Measurements from ENCODE around the gene CRYM. TPM values are rescaled to one million over a fixed set of nuclear protein-coding genes. Genes with fewer than 3 reads are reported as not detected.

The CRYM gene
- total RNA-seq, 2 experiments from 2014 or later: not detected

DNA sequence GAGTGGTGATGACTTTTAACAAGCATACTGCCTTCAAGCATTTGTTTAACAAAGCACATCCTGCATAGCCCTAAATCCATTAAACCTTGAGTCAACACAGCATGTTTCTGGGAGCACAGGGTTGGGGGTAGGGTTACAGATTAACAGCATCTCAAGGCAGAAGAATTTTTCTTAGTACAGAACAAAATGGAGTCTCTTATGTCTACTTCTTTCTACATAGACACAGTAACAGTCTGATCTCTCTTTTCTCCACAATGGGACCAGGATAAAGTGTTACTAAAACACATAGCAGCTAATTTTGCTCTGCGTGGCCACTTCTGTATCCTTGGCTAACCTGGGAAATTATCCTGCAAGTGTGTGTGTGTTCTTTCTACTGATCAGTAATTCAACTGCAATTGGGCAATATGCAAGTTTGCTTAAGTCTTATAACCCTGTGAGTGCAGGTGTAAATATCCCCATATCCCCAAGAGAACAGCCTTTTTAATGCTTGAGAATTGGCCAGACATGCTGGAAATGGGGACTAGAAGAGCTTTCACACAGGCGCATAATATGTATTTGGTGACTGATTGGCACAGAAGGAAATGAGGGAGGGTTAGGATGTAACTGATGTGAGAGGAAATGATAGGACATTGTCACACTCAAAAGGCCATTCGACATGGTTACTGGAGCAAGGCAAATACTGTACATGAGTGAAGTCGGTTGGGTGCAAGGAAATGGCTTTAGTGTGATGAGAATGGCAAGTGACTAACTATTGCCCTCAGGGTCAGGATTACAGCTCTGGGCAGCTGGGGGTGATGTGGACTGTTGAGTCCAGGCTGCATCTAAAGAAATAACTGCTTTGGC is 55.4 kb downstream of the CRYM start:
- no peaks in the 10 kb centered on the region for H3K9me3 Mint-ChIP-seq
- CTCF ChIA-PET: no interaction called here
- ATAC-seq (ENCODE audit: poor library complexity): no peak

DNA sequence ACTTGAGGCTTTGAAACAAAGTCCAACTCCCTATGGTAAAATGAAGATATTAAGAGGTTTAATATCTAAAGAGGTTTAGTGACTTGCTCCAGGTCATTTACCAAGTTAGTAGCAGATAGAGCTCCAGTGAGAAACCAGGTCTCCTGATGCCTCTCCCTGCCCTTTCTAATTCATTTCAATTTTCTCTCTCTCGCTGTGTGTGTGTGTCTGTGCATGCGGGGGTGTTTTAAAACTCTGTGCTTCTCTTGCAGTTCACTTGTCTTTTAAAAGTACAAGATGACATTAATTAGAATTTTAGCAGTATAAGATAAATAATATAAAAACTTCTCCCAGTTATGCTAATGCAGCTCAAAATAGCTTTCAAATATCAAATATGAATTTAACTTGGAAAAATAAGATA is 58.5 kb downstream of the CRYM start:
- H3K27me3 Mint-ChIP-seq: peaks cover 44% of the 10 kb centered on the region
- Histone ChIP-seq H3K9me3 (ENCODE audit: control insufficient read depth in 1 of 2, insufficient read depth in 1 of 2, low read length in 2 of 2) (no peaks in the 10 kb centered on the region), H3K27ac (ENCODE audit: low read depth in 1 of 2, low read length in 2 of 2) (no peak overlapping the region), H3K27me3 (ENCODE audit: control insufficient read depth in 1 of 2, insufficient read depth in 2 of 2, low read length in 2 of 2) (no peaks in the 10 kb centered on the region), H3K36me3 (ENCODE audit: insufficient read depth, low read length) (no peaks in the 10 kb centered on the region), H3K4me1 (ENCODE audit: insufficient read depth, low read length) (no peaks in the 10 kb centered on the region), H3K4me3 (ENCODE audit: low read length) (no peak overlapping the region)
- POLR2A ChIA-PET: no interaction called here
- intact Hi-C loops (cut with DNase I, micrococcal nuclease): loop anchor here in 1 of 2 experiments (5.0 kb wide), 1 partner anchor 48 kb away; no protein-coding TSS in a partner anchor
- no peak overlapping the region for H3K27ac Mint-ChIP-seq
- no peaks in the 10 kb centered on the region for H3K36me3 Mint-ChIP-seq (ENCODE audit: low read depth)
- H3K9me3 Mint-ChIP-seq: no peaks in the 10 kb centered on the region
- H3K4me1 Mint-ChIP-seq (ENCODE audit: low read depth): no peaks in the 10 kb centered on the region
- no peak for DNase-seq
- H3K4me3 Mint-ChIP-seq: no peak overlapping the region
- TF ChIP-seq, protein P1, sequence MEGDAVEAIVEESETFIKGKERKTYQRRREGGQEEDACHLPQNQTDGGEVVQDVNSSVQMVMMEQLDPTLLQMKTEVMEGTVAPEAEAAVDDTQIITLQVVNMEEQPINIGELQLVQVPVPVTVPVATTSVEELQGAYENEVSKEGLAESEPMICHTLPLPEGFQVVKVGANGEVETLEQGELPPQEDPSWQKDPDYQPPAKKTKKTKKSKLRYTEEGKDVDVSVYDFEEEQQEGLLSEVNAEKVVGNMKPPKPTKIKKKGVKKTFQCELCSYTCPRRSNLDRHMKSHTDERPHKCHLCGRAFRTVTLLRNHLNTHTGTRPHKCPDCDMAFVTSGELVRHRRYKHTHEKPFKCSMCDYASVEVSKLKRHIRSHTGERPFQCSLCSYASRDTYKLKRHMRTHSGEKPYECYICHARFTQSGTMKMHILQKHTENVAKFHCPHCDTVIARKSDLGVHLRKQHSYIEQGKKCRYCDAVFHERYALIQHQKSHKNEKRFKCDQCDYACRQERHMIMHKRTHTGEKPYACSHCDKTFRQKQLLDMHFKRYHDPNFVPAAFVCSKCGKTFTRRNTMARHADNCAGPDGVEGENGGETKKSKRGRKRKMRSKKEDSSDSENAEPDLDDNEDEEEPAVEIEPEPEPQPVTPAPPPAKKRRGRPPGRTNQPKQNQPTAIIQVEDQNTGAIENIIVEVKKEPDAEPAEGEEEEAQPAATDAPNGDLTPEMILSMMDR (IDR thresholded peaks at IDR 0.05): no peak
- CTCF ChIA-PET: no interaction called here
- no peak for ATAC-seq (ENCODE audit: poor library complexity)

More for the DNA sequence above, 55.4 kb downstream of the CRYM start:
- no peaks in the 10 kb centered on the region for H3K36me3 Mint-ChIP-seq (ENCODE audit: low read depth)
- no peak overlapping the region for H3K4me3 ChIP-seq (ENCODE audit: low read length)
- H3K27me3 Mint-ChIP-seq: peaks cover 57% of the 10 kb centered on the region
- peaks cover 0 to 11% of the 10 kb centered on the region in 2 experiments for H3K27me3 ChIP-seq (ENCODE audit: control insufficient read depth in 1 of 2, insufficient read depth in 2 of 2, low read length in 2 of 2)
- no peak for DNase-seq
- H3K27ac ChIP-seq (ENCODE audit: low read depth in 1 of 2, low read length in 2 of 2): no peak overlapping the region
- no peak overlapping the region for H3K27ac Mint-ChIP-seq
- intact Hi-C loops (cut with DNase I, micrococcal nuclease): no loop called here
- H3K4me3 Mint-ChIP-seq: no peak overlapping the region
- TF ChIP-seq, protein P1 (IDR thresholded peaks at IDR 0.05): no peak
- POLR2A ChIA-PET: no interaction called here
- H3K36me3 ChIP-seq (ENCODE audit: insufficient read depth, low read length): no peaks in the 10 kb centered on the region
- no peaks in the 10 kb centered on the region for H3K4me1 ChIP-seq (ENCODE audit: insufficient read depth, low read length)
- no peaks in the 10 kb centered on the region for H3K4me1 Mint-ChIP-seq (ENCODE audit: low read depth)
- H3K9me3 ChIP-seq (ENCODE audit: control insufficient read depth in 1 of 2, insufficient read depth in 1 of 2, low read length in 2 of 2): no peaks in the 10 kb centered on the region

DNA sequence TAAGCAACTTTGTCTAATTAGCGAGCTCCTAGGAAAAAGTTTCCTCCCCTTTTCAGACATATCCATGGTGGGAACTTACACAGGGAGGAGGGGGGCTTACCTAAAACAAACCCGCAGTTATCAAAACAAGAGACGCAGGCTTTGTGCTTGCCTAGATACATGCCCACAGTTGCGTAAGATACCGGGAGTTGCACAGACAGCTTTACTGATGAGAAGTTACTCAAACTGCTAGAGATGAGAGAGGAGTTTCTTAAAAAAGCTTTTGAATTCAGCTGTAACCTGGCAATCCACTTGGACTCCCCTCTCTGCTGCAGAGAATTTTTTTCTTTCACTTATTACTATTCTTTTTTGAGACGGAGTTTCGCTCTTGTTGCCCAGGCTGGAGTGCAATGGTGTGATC is 59.9 kb downstream of the CRYM start:
- ChIA-PET CTCF (no interaction called here), POLR2A (no interaction called here)
- Mint-ChIP-seq H3K36me3 (ENCODE audit: low read depth) (no peaks in the 10 kb centered on the region), H3K27me3 (peaks cover 43% of the 10 kb centered on the region), H3K4me1 (ENCODE audit: low read depth) (no peaks in the 10 kb centered on the region), H3K9me3 (no peaks in the 10 kb centered on the region), H3K27ac (no peak overlapping the region), H3K4me3 (no peak overlapping the region)
- no peaks in the 10 kb centered on the region for H3K27me3 ChIP-seq (ENCODE audit: control insufficient read depth in 1 of 2, insufficient read depth in 2 of 2, low read length in 2 of 2)
- H3K36me3 ChIP-seq (ENCODE audit: insufficient read depth, low read length): no peaks in the 10 kb centered on the region
- H3K4me3 ChIP-seq (ENCODE audit: low read length): no peak overlapping the region
- no peak for ATAC-seq (ENCODE audit: poor library complexity)
- DNase-seq: no peak
- TF ChIP-seq, protein P1 (IDR thresholded peaks at IDR 0.05): no peak
- no peaks in the 10 kb centered on the region for H3K4me1 ChIP-seq (ENCODE audit: insufficient read depth, low read length)
- intact Hi-C loops (cut with DNase I, micrococcal nuclease): loop anchor here in 1 of 2 experiments (5.0 kb wide), 1 partner anchor 49 kb away; no protein-coding TSS in a partner anchor
- H3K27ac ChIP-seq (ENCODE audit: low read depth in 1 of 2, low read length in 2 of 2): no peak overlapping the region
- H3K9me3 ChIP-seq (ENCODE audit: control insufficient read depth in 1 of 2, insufficient read depth in 1 of 2, low read length in 2 of 2): no peaks in the 10 kb centered on the region

Measured in CD4-positive, alpha-beta T cell (primary cell).